ENCODE data around the gene ADCY7.

Gene ADCY7

GRCh38 chr16:50267651-50268050 lies 1.3 kb downstream of the ADCY7 start:
- DNase-seq (ENCODE audit: low spot score), result peak; percentile 76

- DNase-seq (ENCODE audit: low spot score), result no peak
Observed at GRCh38 chr16:50268352-50268751, 2.0 kb downstream of the ADCY7 start.

- no peak for DNase-seq (ENCODE audit: low spot score)
Observed at GRCh38 chr16:50269061-50269705, 2.8 kb downstream of the ADCY7 start.

- no peak for DNase-seq (ENCODE audit: low spot score)
Observed at GRCh38 chr16:50269769-50270509, 3.6 kb downstream of the ADCY7 start.

- no peak for DNase-seq (ENCODE audit: low spot score)
Observed at GRCh38 chr16:50270510-50271147, 4.3 kb downstream of the ADCY7 start.

- no peak for DNase-seq (ENCODE audit: low spot score)
Observed at GRCh38 chr16:50271148-50272041, 5.0 kb downstream of the ADCY7 start.

GRCh38 chr16:50272111-50272571 lies 5.8 kb downstream of the ADCY7 start:
- DNase-seq (ENCODE audit: low spot score), result peak; percentile 10

GRCh38 chr16:50272687-50273381 lies 6.5 kb downstream of the ADCY7 start:
- no peak for DNase-seq (ENCODE audit: low spot score)

- DNase-seq (ENCODE audit: low spot score), result no peak
Observed at GRCh38 chr16:50273382-50273690, 7.0 kb downstream of the ADCY7 start.

GRCh38 chr16:50273888-50274325 lies 7.6 kb downstream of the ADCY7 start:
- no peak for DNase-seq (ENCODE audit: low spot score)

- no peak for DNase-seq (ENCODE audit: low spot score)
Observed at GRCh38 chr16:50274326-50275097, 8.2 kb downstream of the ADCY7 start.

GRCh38 chr16:50275098-50275415 lies 8.7 kb downstream of the ADCY7 start:
- DNase-seq (ENCODE audit: low spot score), result no peak

- no peak for DNase-seq (ENCODE audit: low spot score)
Observed at GRCh38 chr16:50275428-50276325, 9.3 kb downstream of the ADCY7 start.

GRCh38 chr16:50276326-50276640 lies 9.9 kb downstream of the ADCY7 start:
- no peak for DNase-seq (ENCODE audit: low spot score)

- no peak for DNase-seq (ENCODE audit: low spot score)
Observed at GRCh38 chr16:50276801-50277555, 10.6 kb downstream of the ADCY7 start.

GRCh38 chr16:50278251-50278650 lies 11.9 kb downstream of the ADCY7 start:
- DNase-seq (ENCODE audit: low spot score), result no peak

GRCh38 chr16:50279504-50279865 lies 13.1 kb downstream of the ADCY7 start:
- DNase-seq (ENCODE audit: low spot score), result no peak

- no peak for DNase-seq (ENCODE audit: low spot score)
Observed at GRCh38 chr16:50280932-50281331, 14.6 kb downstream of the ADCY7 start.

- no peak for DNase-seq (ENCODE audit: low spot score)
Observed at GRCh38 chr16:50281391-50282009, 15.1 kb downstream of the ADCY7 start.

All from kidney capillary endothelial cell (primary cell).